GM12875 (cell line): ENCODE results near the gene TMCC1.

Experiments
- H3K4me3 ChIP-seq: one replicate; pipeline ENCODE4 v1.5.1; 2011; ENCODE audit warnings: low read depth, low read length, control low read depth
- TF ChIP-seq, protein P1 (sequence below): IDR thresholded peaks from 2 replicates; pipeline ENCODE4 v1.5.1; 2011; ENCODE audit warnings: low read depth, mild to moderate bottlenecking, control low read depth, inconsistent platforms, low read length, moderate library complexity, borderline replicate concordance; ENCODE audit not compliant: insufficient read depth

Gene TMCC1

DNA sequence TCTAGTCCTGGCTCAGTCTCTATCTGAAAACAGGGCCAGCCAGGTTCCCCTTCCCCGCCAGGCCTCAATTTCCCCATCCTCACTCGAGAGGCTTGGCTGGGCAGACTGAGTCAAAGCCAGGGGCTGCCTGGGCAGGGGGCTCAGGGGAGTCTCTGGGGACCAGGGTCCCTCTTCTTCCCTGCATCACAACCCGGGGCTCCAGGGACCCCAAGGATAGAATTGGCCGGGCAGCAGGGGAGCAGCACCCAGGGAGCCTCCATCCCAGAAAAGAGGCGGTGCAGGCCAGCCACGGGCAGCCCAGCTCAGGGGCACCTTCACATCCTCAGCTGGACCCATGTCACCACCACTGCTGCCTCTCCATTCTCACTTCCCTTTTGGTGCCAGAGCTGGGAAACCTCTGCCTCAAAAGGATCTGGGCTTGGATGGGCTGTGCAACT, 273.8 kb downstream of the TMCC1 start:
- TF ChIP-seq, protein P1, sequence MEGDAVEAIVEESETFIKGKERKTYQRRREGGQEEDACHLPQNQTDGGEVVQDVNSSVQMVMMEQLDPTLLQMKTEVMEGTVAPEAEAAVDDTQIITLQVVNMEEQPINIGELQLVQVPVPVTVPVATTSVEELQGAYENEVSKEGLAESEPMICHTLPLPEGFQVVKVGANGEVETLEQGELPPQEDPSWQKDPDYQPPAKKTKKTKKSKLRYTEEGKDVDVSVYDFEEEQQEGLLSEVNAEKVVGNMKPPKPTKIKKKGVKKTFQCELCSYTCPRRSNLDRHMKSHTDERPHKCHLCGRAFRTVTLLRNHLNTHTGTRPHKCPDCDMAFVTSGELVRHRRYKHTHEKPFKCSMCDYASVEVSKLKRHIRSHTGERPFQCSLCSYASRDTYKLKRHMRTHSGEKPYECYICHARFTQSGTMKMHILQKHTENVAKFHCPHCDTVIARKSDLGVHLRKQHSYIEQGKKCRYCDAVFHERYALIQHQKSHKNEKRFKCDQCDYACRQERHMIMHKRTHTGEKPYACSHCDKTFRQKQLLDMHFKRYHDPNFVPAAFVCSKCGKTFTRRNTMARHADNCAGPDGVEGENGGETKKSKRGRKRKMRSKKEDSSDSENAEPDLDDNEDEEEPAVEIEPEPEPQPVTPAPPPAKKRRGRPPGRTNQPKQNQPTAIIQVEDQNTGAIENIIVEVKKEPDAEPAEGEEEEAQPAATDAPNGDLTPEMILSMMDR, result no peak

DNA sequence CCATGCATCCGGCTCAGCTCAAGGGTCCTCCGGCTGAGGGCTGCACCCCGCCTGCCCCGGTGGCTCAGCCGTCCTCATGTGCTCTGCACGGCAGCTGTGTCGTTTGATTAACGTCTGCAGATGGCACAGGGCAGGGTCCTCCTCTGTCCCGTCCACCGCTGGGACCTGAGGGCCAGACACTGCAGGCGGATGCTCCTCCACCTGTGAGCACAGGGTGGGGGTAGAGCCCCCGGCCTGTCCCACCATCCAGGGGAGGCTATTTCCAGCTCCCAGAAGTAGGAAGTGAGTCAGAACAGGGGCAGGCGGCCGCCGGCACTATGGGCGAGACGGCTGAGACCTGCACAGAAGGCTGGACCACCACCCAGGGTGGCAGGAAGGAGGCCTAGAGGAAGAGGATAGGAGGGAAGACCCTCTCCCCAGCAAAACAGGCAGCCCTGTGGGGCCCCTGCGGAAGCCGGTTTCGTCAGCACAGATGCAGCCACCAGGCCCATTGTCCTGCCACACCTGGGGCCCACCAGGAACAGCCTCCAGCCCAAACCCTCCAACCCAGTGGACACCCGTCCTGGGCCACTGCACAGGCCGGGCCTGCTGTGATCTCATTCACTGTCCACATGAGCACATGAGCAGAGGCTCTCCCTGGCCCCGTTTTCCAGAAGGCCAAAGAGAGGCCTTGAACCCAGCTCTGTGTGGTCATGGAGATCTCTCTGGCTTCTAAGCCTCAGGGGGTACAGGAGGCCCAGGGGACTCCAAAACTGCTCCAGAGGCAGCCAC, 274.4 kb downstream of the TMCC1 start:
- H3K4me3 ChIP-seq, result no peak overlapping the region
- TF ChIP-seq, protein P1, result no peak

More for the DNA sequence above, 273.8 kb downstream of the TMCC1 start:
- H3K4me3 ChIP-seq, result no peak overlapping the region

DNA sequence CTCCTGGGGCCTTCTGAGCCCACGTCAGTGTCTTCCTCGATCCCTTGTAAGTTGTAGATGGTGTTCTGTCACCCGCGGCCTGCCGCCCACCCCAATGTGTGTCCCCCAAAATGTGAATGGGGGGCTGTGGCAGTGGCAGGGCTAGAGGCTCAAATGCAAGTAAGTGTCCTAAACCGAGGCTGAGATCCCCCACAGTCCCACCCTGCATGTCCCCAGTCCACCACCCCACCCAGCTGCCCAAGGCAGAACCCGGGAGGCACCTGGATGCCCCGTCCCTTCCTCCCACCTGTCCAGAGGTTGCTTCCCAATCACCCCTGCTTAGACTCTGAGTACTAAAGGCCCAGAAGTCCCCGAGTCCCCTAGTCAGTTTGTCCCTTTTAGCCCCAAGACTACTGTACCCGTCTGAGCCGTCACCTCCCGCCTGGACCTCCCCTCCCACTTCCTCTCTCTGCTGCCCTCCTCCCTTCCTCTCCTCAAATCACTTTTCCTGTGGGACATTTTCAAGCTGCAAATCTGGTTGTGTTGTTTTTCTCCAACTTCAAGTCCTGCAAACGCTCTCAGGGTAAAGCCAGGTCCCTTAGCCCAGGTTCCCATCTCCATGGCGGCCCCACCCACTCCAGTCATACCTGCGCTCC, 275.2 kb downstream of the TMCC1 start:
- TF ChIP-seq, protein P1, result no peak
- no peak overlapping the region for H3K4me3 ChIP-seq

DNA sequence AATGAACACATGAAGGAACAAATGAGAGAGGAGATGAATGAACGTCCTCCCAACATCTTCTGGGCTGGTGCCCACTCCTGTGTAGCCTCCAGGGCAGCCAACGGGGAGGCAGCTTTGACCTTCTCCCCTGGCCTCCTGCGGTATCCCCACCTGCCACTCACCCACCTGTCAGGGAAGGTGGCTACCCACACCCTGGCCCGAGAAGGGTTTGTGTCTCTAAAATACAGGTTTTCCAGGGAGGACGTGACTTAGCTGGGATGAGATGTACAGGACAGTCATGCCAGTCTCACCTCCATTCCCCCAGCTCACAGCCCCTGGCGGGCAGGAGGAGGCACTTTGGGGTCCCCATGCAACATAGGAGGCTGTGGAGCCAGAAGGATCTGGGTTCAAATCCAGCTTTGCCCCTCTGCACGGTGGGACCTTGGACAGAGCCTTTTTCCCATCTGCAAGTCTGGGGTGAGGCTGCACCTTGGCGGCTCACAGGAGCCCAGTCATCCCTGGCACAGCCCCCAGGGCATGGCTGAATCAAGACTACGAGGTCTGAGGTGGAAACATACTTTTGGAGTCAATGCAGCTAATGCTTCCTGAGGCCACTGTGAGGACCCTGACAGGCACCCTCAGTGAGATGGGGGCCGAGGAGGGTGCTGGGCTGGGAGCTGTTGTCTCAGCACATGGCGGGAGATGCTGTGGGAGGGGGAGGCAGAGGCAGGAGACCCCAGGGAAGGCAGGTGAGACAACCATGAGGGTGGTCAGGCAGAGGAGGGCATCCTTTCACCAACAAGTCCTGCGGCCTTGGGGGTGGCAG, 275.9 kb downstream of the TMCC1 start:
- TF ChIP-seq, protein P1, result no peak
- no peak overlapping the region for H3K4me3 ChIP-seq

DNA sequence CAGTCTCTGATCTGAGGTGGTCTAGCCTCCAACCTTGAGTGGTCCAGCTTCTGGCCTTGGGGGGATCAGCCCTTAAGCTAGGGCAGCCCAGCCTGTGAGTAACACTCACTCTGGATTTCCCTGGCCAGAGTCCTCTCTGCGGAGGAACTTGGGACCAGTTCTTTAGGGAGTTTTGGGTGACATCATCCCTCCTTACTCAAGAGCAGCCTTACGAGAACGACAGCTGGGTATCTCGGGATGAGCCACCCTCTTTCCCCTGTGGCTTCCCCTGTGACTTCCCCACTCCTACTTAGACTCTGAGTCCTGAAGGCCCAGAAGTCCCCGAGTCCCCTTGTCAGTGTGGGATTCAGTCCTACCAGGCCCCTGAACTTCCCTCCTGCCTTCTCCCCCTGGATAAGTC, 276.8 kb downstream of the TMCC1 start:
- TF ChIP-seq, protein P1, result no peak
- no peak overlapping the region for H3K4me3 ChIP-seq

DNA sequence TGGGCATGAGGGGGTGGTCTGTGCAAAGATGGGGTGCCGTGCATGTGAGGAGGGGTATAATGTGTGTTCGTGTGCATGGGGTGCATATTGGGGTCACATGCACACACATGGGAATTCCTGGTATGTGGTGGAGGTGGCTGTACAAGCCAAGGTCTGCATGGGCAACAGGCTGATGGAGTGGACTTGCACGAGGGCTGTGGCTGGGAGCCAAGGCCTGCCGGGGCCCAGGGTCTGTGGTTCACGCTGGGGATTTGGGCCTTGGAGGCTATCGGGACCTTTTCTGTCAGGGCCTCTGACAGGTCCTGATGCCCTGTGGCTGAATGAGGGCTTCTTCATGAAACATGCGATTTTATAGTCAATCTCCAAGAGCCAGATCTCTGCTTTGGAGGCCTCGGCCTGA, 277.2 kb downstream of the TMCC1 start:
- TF ChIP-seq, protein P1, result no peak
- H3K4me3 ChIP-seq, result no peak overlapping the region
